Progenitor cell of endocrine pancreas (in vitro differentiated cells): ENCODE measurements around the gene VARS2. TPM values are rescaled to one million over a fixed set of nuclear protein-coding genes. Genes with fewer than 3 reads are reported as not detected.
"Not testable (repeated sequence)": the region's sequence is repeated elsewhere in the genome, so short reads cannot be mapped to it uniquely, and the experiment has no call there.

Source experiments
- DNase-seq: peaks from one replicate; pipeline ENCODE4 v3.0.0; 2021; ENCODE audit warnings: low spot score; ENCODE audit not compliant: unreplicated experiment
- H3K27ac Mint-ChIP-seq: 2 replicates; pipeline ENCODE4 v1.8.0; 2021; ENCODE audit warnings: mild to moderate bottlenecking, moderate library complexity, mixed read lengths
- H3K27me3 Mint-ChIP-seq: 2 replicates; pipeline ENCODE4 v1.8.0; 2021; ENCODE audit warnings: mixed read lengths
- H3K36me3 Mint-ChIP-seq: 2 replicates; pipeline ENCODE4 v1.8.0; 2022; ENCODE audit warnings: mixed read lengths; ENCODE audit not compliant: insufficient read depth
- H3K4me1 Mint-ChIP-seq: 2 replicates; pipeline ENCODE4 v1.8.0; 2021; ENCODE audit warnings: low read depth, mixed read lengths
- H3K4me3 Mint-ChIP-seq: 2 replicates; pipeline ENCODE4 v1.8.0; 2021; ENCODE audit warnings: low read depth, mild to moderate bottlenecking, moderate library complexity, mixed read lengths
- H3K9me3 Mint-ChIP-seq: 2 replicates; pipeline ENCODE4 v1.8.0; 2021; ENCODE audit warnings: low read depth, mixed read lengths
- total RNA-seq: library from RNA; stranded (reverse); gene quantifications from 2 replicates; pipeline ENCODE4 v1.2.1, GENCODE V29; 2021
- TF ChIP-seq, protein P1 (sequence below): fragments of 200-600 bp; sonication (generic); IDR thresholded peaks from one replicate; pipeline ENCODE4 v1.5.0; 2021; ENCODE audit warnings: antibody characterized with exemption, mild to moderate bottlenecking; ENCODE audit not compliant: unreplicated experiment

VARS2 gene
- total RNA-seq, 1 donor from 2014 or later, result 58.0 TPM

DNA sequence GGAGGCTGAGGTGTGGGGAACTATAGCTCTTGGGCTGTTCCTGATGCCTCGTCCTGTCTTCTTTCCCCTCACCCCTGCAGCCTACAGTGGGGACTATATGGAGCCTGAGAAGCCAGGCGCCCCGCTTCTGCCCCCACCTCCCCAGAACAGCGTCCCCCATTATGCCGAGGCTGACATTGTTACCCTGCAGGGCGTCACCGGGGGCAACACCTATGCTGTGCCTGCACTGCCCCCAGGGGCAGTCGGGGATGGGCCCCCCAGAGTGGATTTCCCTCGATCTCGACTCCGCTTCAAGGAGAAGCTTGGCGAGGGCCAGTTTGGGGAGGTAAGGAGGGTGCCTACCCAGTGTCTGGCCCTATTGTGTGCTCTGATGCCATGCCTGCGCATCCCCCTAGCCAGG lies 17.5 kb upstream of the VARS2 start:
- H3K9me3 Mint-ChIP-seq, result no peaks in the 10 kb centered on the region
- no peaks in the 10 kb centered on the region for H3K4me1 Mint-ChIP-seq
- no peak for DNase-seq
- no peak overlapping the region for H3K27ac Mint-ChIP-seq
- H3K27me3 Mint-ChIP-seq, result no peaks in the 10 kb centered on the region
- peaks cover 24% of the 10 kb centered on the region for H3K36me3 Mint-ChIP-seq
- TF ChIP-seq, protein P1, sequence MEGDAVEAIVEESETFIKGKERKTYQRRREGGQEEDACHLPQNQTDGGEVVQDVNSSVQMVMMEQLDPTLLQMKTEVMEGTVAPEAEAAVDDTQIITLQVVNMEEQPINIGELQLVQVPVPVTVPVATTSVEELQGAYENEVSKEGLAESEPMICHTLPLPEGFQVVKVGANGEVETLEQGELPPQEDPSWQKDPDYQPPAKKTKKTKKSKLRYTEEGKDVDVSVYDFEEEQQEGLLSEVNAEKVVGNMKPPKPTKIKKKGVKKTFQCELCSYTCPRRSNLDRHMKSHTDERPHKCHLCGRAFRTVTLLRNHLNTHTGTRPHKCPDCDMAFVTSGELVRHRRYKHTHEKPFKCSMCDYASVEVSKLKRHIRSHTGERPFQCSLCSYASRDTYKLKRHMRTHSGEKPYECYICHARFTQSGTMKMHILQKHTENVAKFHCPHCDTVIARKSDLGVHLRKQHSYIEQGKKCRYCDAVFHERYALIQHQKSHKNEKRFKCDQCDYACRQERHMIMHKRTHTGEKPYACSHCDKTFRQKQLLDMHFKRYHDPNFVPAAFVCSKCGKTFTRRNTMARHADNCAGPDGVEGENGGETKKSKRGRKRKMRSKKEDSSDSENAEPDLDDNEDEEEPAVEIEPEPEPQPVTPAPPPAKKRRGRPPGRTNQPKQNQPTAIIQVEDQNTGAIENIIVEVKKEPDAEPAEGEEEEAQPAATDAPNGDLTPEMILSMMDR, result no peak
- no peak overlapping the region for H3K4me3 Mint-ChIP-seq

GRCh38 chr6:30897882-30898281 lies 16.2 kb upstream of the VARS2 start:
- H3K9me3 Mint-ChIP-seq, result no peaks in the 10 kb centered on the region
- H3K4me1 Mint-ChIP-seq, result no peaks in the 10 kb centered on the region
- no peak overlapping the region for H3K27ac Mint-ChIP-seq
- no peaks in the 10 kb centered on the region for H3K27me3 Mint-ChIP-seq
- H3K4me3 Mint-ChIP-seq, result no peak overlapping the region
- no peak for DNase-seq
- peaks cover 18% of the 10 kb centered on the region for H3K36me3 Mint-ChIP-seq
- TF ChIP-seq, protein P1, result no peak

DNA sequence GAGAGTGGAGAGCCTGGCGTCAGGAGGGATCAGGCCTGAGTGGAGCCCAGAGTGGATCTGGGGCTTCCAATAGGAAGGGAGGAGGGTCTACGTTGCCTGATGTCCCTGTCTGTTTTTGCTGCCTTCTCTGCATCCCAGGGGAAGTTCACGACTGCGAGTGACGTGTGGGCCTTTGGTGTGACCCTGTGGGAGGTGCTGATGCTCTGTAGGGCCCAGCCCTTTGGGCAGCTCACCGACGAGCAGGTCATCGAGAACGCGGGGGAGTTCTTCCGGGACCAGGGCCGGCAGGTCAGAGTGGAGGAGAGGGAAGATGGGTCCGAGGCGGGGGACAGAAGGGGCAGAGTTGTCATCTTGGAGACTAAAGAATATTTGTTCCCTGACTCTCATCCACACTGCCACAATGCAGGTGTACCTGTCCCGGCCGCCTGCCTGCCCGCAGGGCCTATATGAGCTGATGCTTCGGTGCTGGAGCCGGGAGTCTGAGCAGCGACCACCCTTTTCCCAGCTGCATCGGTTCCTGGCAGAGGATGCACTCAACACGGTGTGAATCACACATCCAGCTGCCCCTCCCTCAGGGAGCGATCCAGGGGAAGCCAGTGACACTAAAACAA lies 15.2 kb upstream of the VARS2 start:
- Mint-ChIP-seq H3K27me3 (no peaks in the 10 kb centered on the region), H3K9me3 (no peaks in the 10 kb centered on the region), H3K4me3 (no peak overlapping the region), H3K27ac (no peak overlapping the region), H3K4me1 (no peaks in the 10 kb centered on the region), H3K36me3 (peaks cover 18% of the 10 kb centered on the region)
- TF ChIP-seq, protein P1, result no peak
- DNase-seq, result no peak

DNA sequence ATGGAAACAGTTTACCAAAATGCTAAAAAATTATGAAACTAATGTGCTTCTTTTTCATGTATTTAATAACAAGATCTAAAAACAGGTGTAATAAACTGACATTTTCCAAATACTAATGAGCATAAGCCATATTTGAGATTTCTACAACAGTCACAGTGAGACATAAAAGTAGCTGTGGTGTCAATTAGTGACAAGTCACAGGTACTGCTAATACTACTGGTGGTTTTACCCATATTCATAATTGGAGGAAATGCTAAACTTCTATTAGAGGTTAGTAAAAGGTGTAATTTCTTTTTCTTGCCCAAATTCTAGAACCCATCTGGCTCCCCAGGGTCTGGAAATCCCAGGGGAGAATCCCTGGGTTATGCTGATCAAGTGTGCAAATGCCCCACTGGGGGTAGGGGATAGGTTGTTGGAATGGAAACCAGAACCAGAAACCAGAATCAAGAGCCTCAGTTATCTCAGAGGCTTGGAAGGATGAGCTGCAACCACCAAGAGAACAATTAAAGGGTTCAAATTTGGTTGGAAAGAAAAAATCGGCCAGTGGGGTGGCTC lies 13.1 kb upstream of the VARS2 start:
- Mint-ChIP-seq H3K36me3 (peaks cover 9% of the 10 kb centered on the region), H3K9me3 (no peaks in the 10 kb centered on the region), H3K4me3 (no peak overlapping the region), H3K4me1 (no peaks in the 10 kb centered on the region), H3K27me3 (no peaks in the 10 kb centered on the region), H3K27ac (no peak overlapping the region)
- TF ChIP-seq, protein P1, result no peak
- no peak for DNase-seq

DNA sequence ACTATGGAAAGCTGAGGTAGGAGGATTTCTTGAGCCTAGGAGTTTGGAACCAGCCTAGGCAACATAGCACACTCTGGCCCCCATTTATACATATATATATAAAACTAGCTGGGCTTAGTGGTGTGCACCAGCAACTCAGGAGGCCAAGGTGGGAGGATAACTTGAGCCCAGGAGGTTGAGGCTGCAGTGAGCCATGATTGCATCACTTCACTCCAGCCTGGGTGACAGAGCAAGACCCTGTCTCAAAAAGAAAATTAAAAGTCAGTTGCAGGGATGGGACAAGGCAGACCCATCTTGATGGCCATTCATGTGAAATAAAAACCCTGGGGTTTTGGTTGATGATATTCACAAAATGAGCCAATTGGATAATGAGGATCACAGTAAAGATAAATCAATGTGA lies 12.6 kb upstream of the VARS2 start:
- TF ChIP-seq, protein P1, result no peak

DNA sequence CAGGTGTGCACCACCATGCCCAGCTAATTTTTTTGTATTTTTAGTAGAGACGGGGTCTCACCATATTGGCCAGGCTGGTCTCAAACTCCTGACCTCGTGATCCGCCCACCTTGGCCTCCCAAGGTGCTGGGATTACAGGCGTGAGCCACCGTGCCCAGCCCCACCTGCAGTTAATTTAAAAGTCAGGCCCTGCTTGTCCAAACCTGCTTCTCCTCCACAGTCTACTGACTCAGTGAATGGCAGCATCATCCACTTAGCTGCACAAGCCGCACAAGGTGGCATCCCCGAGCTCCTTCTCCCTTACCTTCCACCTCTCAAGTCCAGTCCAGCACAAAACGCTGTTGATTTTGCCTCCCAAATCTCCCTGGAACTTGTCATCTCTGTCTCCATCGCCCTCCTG lies 11.8 kb upstream of the VARS2 start:
- not testable (repeated sequence) for H3K36me3 Mint-ChIP-seq, DNase-seq, H3K9me3 Mint-ChIP-seq, H3K4me1 Mint-ChIP-seq, H3K27ac Mint-ChIP-seq, H3K27me3 Mint-ChIP-seq, H3K4me3 Mint-ChIP-seq

More for the DNA sequence above, 12.6 kb upstream of the VARS2 start:
- H3K9me3 Mint-ChIP-seq, result no peaks in the 10 kb centered on the region
- no peak overlapping the region for H3K27ac Mint-ChIP-seq
- H3K27me3 Mint-ChIP-seq, result no peaks in the 10 kb centered on the region
- H3K36me3 Mint-ChIP-seq, result peaks cover 8% of the 10 kb centered on the region
- no peaks in the 10 kb centered on the region for H3K4me1 Mint-ChIP-seq
- DNase-seq, result no peak
- H3K4me3 Mint-ChIP-seq, result no peak overlapping the region
